Stomach (tissue), 9 donors: ENCODE measurements around the gene KLF4. TPM values are rescaled to one million over a fixed set of nuclear protein-coding genes. Genes with fewer than 3 reads are reported as not detected.
A peak's percentile ranks its signal among the peaks of the same experiment; 100 is the strongest.

Experiments
- DNase-seq, 2 donors: peaks; one replicate each; pipeline versions ENCODE4 v3.0.0 to v3.0.0-alpha.2; 2013 to 2019
- H3K27ac ChIP-seq, 5 donors: fragments of 200-600 bp in 4 of 5; sonication (generic) in 4 of 5; one replicate each; pipeline ENCODE4 v1.5.1; 2013 to 2019; ENCODE audit warnings: mild to moderate bottlenecking in 1 of 5, moderate library complexity in 1 of 5
- H3K27me3 ChIP-seq, 3 donors: fragments of 200-600 bp; sonication (generic); one replicate each; pipeline ENCODE4 v1.5.1; 2017 to 2019; ENCODE audit warnings: mixed run types in 1 of 3
- H3K36me3 ChIP-seq, 4 donors: fragments of 200-600 bp; sonication (generic); 1 replicate in 3 of 4; 2 replicates in 1 of 4; pipeline ENCODE4 v1.5.1; 2016 to 2019
- H3K4me1 ChIP-seq, 4 donors: fragments of 200-600 bp; sonication (generic); one replicate each; pipeline ENCODE4 v1.5.1; 2016 to 2019
- H3K4me3 ChIP-seq, 4 donors: fragments of 200-600 bp; sonication (generic) in 3 of 4; one replicate each; pipeline ENCODE4 v1.5.1; 2016 to 2019; ENCODE audit warnings: mild to moderate bottlenecking in 1 of 4
- H3K9me3 ChIP-seq, 4 donors: fragments of 200-600 bp; sonication (generic); one replicate each; pipeline ENCODE4 v1.5.1; 2016 to 2019
- EP300 ChIP-seq: sonication (generic); formaldehyde crosslinking; IDR thresholded peaks from one replicate; pipeline ENCODE4 v1.6.1; 2017; ENCODE audit warnings: antibody characterized with exemption
- POLR2A ChIP-seq, 4 donors: fragments of 450-650 bp; IDR thresholded peaks; one replicate each; pipeline ENCODE4 v1.6.1; 2016; ENCODE audit warnings: antibody characterized with exemption in 4 of 4, control low read depth in 2 of 4, mild to moderate bottlenecking in 1 of 4, moderate library complexity in 1 of 4
- POLR2AphosphoS5 ChIP-seq, 3 donors: sonication (generic); formaldehyde crosslinking; IDR thresholded peaks; one replicate each; pipeline ENCODE4 v1.6.1; 2016; ENCODE audit warnings: antibody characterized with exemption in 3 of 3
- WGBS, 5 donors: extraction: QIAGEN DNeasy Blood & Tissue Kit in 3 of 5; methylation state at CpG; one replicate each; pipeline versions ENCODE4 v1.1.5 to v1.1.7; 2013 to 2018; 5-methylcytosine and 5-hydroxymethylcytosine counted together
- intact Hi-C: fragments of 100-400 bp; cut with DNase I; formaldehyde crosslinking; loops from one replicate; pipeline ENCODE4 v1.15.1; 2023; ENCODE audit warnings: low total_unique reads
- polyA plus RNA-seq, 3 donors: library from polyadenylated mRNA; stranded (reverse); fragments of 200-250 nt; gene quantifications; one replicate each; pipeline ENCODE4 v1.2.3, GENCODE V29; 2013
- total RNA-seq, 5 donors: library from RNA; depleted of rRNA; stranded (reverse); fragments of >200 nt; gene quantifications; one replicate each; pipeline versions ENCODE4 v1.1.0 to v1.2.3, GENCODE V29; 2014 to 2016
- TF ChIP-seq, protein P1 (sequence below), 7 experiments: fragments of 450-650 bp in 4 of 7; fragments of 200-600 bp in 3 of 7; sonication (generic) in 3 of 7; IDR thresholded peaks; one replicate each; pipeline ENCODE4 v1.5.1; 2016 to 2019; ENCODE audit warnings: antibody characterized with exemption in 7 of 7, control low read depth in 2 of 7, mild to moderate bottlenecking in 1 of 7
- donor health status: healthy with polysubstance abuse.
- donor health status: Bipolar disorder and iron deficiency.
- donor health status: healthy.

KLF4 gene
- total and polyA plus RNA-seq, 8 donors = 18.2 to 323 (median 56.8) TPM

DNA sequence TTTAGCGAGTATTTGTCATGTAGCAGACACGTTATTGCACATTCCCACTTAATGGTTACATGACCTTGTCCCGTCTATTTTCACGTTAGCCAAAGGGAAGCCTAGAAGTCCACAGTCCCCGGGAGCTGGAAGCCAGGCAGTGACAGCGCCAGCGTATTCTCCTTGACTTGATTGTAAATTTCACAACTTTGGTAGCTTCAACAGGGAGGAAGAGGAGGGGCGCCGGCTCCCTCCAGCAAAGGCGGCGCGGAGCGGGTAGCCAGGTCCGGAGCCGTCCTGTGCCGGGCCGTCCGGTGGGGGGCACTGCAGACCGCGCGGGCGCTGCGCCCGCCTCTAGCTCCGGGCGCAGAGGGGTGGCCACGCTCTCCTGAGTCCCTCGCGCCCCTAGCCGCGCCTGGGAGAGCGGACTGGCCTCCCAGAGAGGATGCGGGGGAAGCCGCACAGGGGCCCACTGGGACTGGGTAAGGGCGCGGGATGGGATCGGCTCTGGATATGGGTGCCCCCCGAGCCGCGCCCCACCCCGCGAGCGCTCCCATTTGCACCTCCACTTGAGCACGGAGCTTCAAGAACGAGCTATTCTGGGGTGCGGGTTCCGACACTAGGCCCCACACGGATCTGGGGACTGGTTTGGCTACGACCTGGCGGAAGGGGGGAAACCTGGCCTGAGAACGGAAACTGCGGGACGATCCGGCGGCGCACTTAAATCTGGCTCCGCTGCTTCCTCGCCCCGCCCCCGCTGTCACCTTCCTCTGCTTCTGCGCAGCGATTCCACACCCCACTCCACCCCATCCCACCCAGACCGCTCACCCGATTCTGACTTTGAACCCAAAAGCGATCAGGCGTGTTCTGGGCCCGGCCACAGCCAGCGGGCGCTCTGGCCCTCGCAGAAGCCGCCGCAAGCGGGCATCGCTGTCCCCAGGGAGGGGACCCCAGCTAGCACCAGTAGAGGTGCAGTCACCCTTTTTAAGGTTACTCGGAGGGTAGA lies 23.8 kb downstream of the KLF4 start:
- TF ChIP-seq POLR2AphosphoS5 (IDR thresholded peaks at IDR 0.05) (peak in 1 of 3 donors; percentile 16), EP300 (no peak)
- TF ChIP-seq, protein P1, sequence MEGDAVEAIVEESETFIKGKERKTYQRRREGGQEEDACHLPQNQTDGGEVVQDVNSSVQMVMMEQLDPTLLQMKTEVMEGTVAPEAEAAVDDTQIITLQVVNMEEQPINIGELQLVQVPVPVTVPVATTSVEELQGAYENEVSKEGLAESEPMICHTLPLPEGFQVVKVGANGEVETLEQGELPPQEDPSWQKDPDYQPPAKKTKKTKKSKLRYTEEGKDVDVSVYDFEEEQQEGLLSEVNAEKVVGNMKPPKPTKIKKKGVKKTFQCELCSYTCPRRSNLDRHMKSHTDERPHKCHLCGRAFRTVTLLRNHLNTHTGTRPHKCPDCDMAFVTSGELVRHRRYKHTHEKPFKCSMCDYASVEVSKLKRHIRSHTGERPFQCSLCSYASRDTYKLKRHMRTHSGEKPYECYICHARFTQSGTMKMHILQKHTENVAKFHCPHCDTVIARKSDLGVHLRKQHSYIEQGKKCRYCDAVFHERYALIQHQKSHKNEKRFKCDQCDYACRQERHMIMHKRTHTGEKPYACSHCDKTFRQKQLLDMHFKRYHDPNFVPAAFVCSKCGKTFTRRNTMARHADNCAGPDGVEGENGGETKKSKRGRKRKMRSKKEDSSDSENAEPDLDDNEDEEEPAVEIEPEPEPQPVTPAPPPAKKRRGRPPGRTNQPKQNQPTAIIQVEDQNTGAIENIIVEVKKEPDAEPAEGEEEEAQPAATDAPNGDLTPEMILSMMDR (IDR thresholded peaks at IDR 0.05) = peak in 5 of 7 experiments; percentile 59 to 89 (median 74)
- Histone ChIP-seq H3K27ac (peak overlapping the region in 4 of 5 donors; percentile 5 to 77 (median 29)), H3K36me3 (no peaks in the 10 kb centered on the region), H3K27me3 (peaks cover 0 to 23% (median 16%) of the 10 kb centered on the region in 3 donors), H3K9me3 (peaks cover 0 to 5% (median 0%) of the 10 kb centered on the region in 4 donors), H3K4me3 (peak overlapping the region; percentile 47 to 61 (median 54)), H3K4me1 (peaks cover 5 to 19% (median 16%) of the 10 kb centered on the region in 4 donors)
- intact Hi-C loops = loop anchor here (10.0 kb wide), 2 partner anchors 1099 to 1299 kb away; no protein-coding TSS in a partner anchor
- peak; percentile 70 to 87 for DNase-seq
- 4 to 19% (median 5%) methylated on average over 22 to 75 of the region's 75 CpGs for WGBS, 5 donors

DNA sequence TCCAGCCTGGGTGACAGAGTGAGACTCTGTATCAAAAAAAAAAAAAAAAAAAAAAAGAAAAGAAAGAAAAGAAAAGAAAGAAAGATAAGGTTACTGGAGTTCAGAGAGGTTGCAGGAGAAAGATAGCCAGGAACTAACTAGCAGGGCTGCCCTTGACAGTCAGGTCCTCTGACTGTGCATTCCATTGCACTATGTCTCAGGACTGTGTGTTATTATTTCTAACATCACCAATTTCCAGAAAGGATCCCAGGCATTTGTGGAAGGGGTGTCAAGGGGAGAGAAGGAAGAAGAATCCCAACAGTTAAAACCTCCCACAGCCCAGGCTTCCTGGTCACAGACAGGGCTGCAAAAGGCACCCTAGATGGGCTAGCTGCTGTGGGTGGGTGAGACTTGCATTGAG lies 25.1 kb downstream of the KLF4 start:
- TF ChIP-seq, protein P1 (IDR thresholded peaks at IDR 0.05) = no peak
- TF ChIP-seq POLR2A (IDR thresholded peaks at IDR 0.05) (no peak), EP300 (no peak), POLR2AphosphoS5 (IDR thresholded peaks at IDR 0.05) (no peak)
- no peak for DNase-seq
- Histone ChIP-seq H3K27me3 (peaks cover 0 to 23% (median 16%) of the 10 kb centered on the region in 3 donors), H3K27ac (no peak overlapping the region), H3K4me1 (peaks cover 5 to 19% (median 16%) of the 10 kb centered on the region in 4 donors), H3K36me3 (no peaks in the 10 kb centered on the region), H3K4me3 (no peak overlapping the region), H3K9me3 (peaks cover 0 to 9% (median 0%) of the 10 kb centered on the region in 4 donors)
- intact Hi-C loops = loop anchor here (10.0 kb wide), 2 partner anchors 1100 to 1300 kb away; no protein-coding TSS in a partner anchor

DNA sequence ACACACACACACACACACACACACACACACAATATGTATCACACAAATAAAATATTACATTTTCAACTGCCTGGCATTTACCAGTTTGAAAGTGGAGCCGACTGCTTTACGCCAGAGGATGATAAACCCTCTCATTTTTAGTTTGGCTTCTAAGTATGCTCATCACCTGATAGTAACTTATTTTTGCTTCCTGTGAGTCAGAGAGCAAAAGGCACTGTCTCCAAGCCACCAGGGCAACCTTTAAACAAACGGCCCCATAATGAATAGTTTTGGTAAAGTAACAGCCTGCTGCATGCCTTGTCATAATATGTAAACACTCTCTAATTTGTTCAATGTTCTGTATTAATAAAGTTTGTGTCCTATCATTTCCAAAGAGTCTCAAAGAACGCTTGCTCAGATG lies 26.9 kb downstream of the KLF4 start:
- 72 to 79% (median 73%) methylated on average over 4 of the region's 4 CpGs for WGBS, 5 donors
- no peak overlapping the region for H3K27ac ChIP-seq
- peaks cover 0 to 23% (median 16%) of the 10 kb centered on the region in 3 donors for H3K27me3 ChIP-seq
- DNase-seq = no peak
- H3K36me3 ChIP-seq = no peaks in the 10 kb centered on the region
- peaks cover 5 to 19% (median 16%) of the 10 kb centered on the region in 4 donors for H3K4me1 ChIP-seq
- TF ChIP-seq, protein P1 (IDR thresholded peaks at IDR 0.05) = no peak
- TF ChIP-seq POLR2AphosphoS5 (IDR thresholded peaks at IDR 0.05) (no peak), POLR2A (IDR thresholded peaks at IDR 0.05) (no peak), EP300 (no peak)
- intact Hi-C loops = loop anchor here (10.0 kb wide), 2 partner anchors 1102 to 1302 kb away; no protein-coding TSS in a partner anchor
- H3K9me3 ChIP-seq = peaks cover 0 to 9% (median 0%) of the 10 kb centered on the region in 4 donors
- no peak overlapping the region for H3K4me3 ChIP-seq
